B cell (primary cell): ENCODE measurements around the gene EIF4ENIF1.

Experiments
- EZH2 ChIP-seq: IDR thresholded peaks from 2 replicates; pipeline ENCODE4 v1.6.1; 2012; ENCODE audit warnings: borderline replicate concordance, low read depth, mild to moderate bottlenecking, moderate library complexity, low read length; ENCODE audit not compliant: insufficient read depth, poor library complexity, severe bottlenecking
- TF ChIP-seq, protein P1 (sequence below): fragments of 200-600 bp; IDR thresholded peaks from one replicate; pipeline ENCODE4 v1.8.0; 2022; ENCODE audit warnings: antibody characterized with exemption, mild to moderate bottlenecking

DNA sequence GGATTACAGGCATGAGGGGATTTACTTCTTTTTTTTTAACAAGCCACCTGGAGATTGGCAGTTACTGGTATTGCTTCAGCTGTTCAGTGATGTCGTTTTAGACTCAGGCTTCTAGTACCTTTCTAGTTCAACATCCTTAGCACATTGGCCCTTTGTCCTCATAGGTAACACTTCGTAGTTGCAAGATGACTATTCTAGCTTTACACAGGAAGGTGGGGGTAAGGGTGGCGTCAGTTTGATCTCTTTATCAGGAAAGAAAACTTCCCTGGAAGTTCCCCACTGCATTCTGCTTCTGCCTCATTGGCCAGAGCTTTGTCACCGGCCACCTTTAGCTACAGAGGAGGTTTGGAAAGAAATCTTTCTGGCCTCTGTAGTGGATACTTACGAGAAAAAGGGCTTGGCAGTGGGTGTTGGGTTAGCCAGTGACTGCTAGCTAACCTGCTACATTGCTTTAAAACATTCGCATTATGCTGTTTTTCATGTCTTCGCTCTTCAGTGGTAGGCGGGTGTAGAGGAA, 47.4 kb upstream of the EIF4ENIF1 start:
- TF ChIP-seq, protein P1, sequence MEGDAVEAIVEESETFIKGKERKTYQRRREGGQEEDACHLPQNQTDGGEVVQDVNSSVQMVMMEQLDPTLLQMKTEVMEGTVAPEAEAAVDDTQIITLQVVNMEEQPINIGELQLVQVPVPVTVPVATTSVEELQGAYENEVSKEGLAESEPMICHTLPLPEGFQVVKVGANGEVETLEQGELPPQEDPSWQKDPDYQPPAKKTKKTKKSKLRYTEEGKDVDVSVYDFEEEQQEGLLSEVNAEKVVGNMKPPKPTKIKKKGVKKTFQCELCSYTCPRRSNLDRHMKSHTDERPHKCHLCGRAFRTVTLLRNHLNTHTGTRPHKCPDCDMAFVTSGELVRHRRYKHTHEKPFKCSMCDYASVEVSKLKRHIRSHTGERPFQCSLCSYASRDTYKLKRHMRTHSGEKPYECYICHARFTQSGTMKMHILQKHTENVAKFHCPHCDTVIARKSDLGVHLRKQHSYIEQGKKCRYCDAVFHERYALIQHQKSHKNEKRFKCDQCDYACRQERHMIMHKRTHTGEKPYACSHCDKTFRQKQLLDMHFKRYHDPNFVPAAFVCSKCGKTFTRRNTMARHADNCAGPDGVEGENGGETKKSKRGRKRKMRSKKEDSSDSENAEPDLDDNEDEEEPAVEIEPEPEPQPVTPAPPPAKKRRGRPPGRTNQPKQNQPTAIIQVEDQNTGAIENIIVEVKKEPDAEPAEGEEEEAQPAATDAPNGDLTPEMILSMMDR: no peak
- TF ChIP-seq EZH2: no peak
